Vein endothelial cell (primary cell): Measurements from ENCODE around the gene GUK1. TPM values are rescaled to one million over a fixed set of nuclear protein-coding genes. Genes with fewer than 3 reads are reported as not detected.

Experiments
- small RNA-seq: library from RNA; depleted of rRNA; stranded (forward); fragments of <200 nt; gene quantifications from one replicate; pipeline ENCODE3, GENCODE V24; 2012
- total RNA-seq: library from RNA; depleted of rRNA; stranded (reverse); fragments of >200 nt; gene quantifications from 2 replicates; pipeline ENCODE4 v1.2.3, GENCODE V29; 2012

The GUK1 gene
- total RNA-seq = 365 and 512 TPM in 2 replicates

DNA sequence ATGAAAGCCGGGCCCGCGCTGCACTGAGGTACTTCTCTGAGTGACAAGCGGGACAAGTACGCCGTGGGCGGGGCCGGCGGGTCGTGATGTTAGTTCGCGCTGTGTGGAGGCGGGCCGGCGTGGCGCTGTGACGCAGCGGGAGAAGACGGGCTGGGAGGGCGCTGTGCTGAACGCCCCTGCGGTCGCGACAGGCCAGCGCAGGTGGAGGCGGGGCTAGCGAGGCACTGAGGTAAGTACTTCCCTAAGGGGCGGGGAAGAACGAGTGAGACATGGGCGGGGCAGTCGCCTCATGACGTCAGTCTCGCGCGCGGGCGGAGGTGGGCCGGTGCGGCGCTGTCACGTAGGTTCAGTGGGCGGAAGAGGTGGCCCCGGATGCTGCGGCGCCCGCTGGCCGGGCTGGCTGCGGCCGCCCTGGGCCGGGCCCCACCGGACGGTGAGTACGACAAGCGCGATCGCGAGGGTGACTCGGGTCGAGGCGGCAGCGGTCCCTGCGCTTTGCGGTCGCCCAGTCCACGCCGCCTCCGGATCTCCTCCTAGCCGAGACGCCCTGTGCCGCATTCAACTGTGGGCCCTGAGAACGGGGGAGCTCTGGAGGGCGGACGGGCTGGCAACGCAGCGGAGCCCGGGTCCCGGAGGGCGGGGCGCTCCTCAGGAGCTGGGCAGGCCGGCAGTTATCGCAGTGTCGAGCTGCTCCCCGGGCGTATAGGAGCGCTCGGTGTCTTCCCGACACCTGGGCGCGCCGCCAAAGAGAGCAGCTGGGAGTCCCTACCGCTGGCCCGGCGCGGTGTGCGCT lies at the start of gene GUK1:
Gene GUK1, plus strand, starts transcription at position 349 of the 793 bp plus-strand sequence. Its CDS starts 24 bp downstream, at position 373.

GRCh38 chr1:228102791-228103620 lies 37.1 kb upstream of the GUK1 start, which contains the start of gene C1orf35:
TSS of gene C1orf35 (minus strand) at chr1:228103325. CDS start at chr1:228103227, 98 bp downstream.

GRCh38 chr1:228109073-228109961 lies 30.8 kb upstream of the GUK1 start, which contains the start of gene MRPL55:
TSS of gene MRPL55 (minus strand) at chr1:228109299. CDS start at chr1:228108260, 1,039 bp downstream.

DNA sequence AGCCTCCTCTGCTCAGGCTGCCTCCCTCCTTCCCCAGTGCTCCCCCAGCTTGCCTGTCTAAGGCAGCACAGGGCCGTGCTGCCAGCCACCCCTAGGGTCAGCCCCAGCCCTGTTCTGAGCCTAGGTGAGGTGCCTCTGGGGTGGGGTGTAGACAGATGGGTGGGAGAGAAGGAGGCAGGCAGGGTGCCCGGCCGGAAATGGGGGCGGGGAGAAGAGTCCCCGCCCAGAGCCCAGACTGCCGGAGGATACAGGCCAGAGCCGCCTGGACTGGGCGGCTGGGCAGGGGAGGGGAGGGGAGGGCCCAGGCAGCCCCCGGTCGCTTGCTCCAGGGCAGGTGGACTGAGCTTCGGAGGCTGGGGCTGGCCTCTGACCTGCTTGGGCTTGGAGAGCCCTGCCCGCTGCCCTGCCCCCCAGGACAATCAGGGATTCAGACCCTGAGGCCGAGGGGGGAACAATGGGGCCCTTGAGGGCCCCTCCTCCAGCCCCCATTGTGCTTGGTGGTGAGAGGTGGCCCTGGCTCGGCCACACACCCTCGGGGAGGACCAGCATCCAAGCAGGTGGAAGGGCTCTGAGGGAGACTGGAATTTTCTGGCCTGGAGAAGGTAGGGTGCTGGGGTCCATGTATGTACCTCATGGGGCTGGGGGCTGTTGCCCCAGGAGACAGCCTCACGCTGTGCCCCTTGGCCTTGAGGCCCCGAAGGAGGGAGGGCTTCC lies 9.5 kb downstream of the GUK1 start, which contains the start of gene GJC2:
Gene GJC2, plus strand, starts transcription at position 525 of the 714 bp plus-strand sequence. CDS start 7,829 bp downstream, outside the sequence.

GRCh38 chr1:228165372-228166169 lies 25.5 kb downstream of the GUK1 start, which contains the start of gene IBA57:
TSS of gene IBA57 (plus strand) at chr1:228165804. CDS start at chr1:228165817, 13 bp downstream.

Small RNA genes within 50 kb of the gene (small RNA-seq; reads per million reads assigned to genes)
- gene AL359510.1 = not detected

Other genes with a start within 250 kb of the GUK1 start
- 3.5 and 3.9 TPM in 2 replicates for gene WNT9A, start 192.3 kb upstream of the GUK1 start, total RNA-seq
- not detected in 2 replicates for gene WNT3A, start 133.3 kb upstream of the GUK1 start, total RNA-seq
- gene ARF1, start 57.6 kb upstream of the GUK1 start, total RNA-seq = 349 and 404 TPM in 2 replicates
- 8.8 and 10.4 TPM in 2 replicates for gene C1orf35, start 37.0 kb upstream of the GUK1 start, total RNA-seq
- 39.2 and 40.9 TPM in 2 replicates for gene MRPL55, start 31.0 kb upstream of the GUK1 start, total RNA-seq
- gene GJC2, start 9.7 kb downstream of the GUK1 start, total RNA-seq = 0.86 and 3.3 TPM in 2 replicates
- gene IBA57, start 25.5 kb downstream of the GUK1 start, total RNA-seq = 9.1 and 11.8 TPM in 2 replicates
- 2.9 and 3.6 TPM in 2 replicates for gene OBSCN, start 67.8 kb downstream of the GUK1 start, total RNA-seq